Left lung (tissue), 10 donors: ENCODE data around the gene NTM. TPM values are rescaled to one million over a fixed set of nuclear protein-coding genes. Genes with fewer than 3 reads are reported as not detected.

Experiments used
- ATAC-seq: fragments of 200-7000 bp; cut with Tn5 transposase; one replicate; pipeline ENCODE4 v1.9.1; 2020; ENCODE audit warnings: moderate library complexity
- DNase-seq, 4 donors: peaks; one replicate each; pipeline ENCODE4 v3.0.0-alpha.2; 2013 to 2020
- H3K27ac ChIP-seq, 2 donors: fragments of 200-600 bp; sonication (generic) in 1 of 2; one replicate each; pipeline versions ENCODE4 v1.5.0 to v1.8.0; 2020 to 2021
- H3K27me3 ChIP-seq, 2 donors: fragments of 200-600 bp; sonication (generic) in 1 of 2; one replicate each; pipeline versions ENCODE4 v1.5.0 to v1.8.0; 2020 to 2021
- H3K36me3 ChIP-seq, 2 donors: fragments of 200-600 bp; sonication (generic) in 1 of 2; one replicate each; pipeline versions ENCODE4 v1.5.0 to v1.8.0; 2020 to 2021
- H3K4me1 ChIP-seq, 2 donors: fragments of 200-600 bp; one replicate each; pipeline ENCODE4 v1.8.0; 2021
- H3K4me3 ChIP-seq, 2 donors: fragments of 200-600 bp; sonication (generic) in 1 of 2; one replicate each; pipeline versions ENCODE4 v1.5.0 to v1.8.0; 2020 to 2021; ENCODE audit warnings: mild to moderate bottlenecking in 1 of 2
- H3K9me3 ChIP-seq, 2 donors: fragments of 200-600 bp; sonication (generic) in 1 of 2; one replicate each; pipeline versions ENCODE4 v1.5.0 to v1.8.0; 2020 to 2021
- intact Hi-C, 2 donors: fragments of 100-400 bp; cut with DNase I; formaldehyde crosslinking; loops; one replicate each; pipeline versions ENCODE4 v1.11.2 to v1.14.2; 2022
- polyA plus RNA-seq, 6 donors: library from polyadenylated mRNA; unstranded; fragments of 120-200 nt; gene quantifications; one replicate each; pipeline ENCODE4 v1.2.1, GENCODE V29; 2013; ENCODE audit not compliant: insufficient read length in 6 of 6
- total RNA-seq, 2 donors: library from RNA; stranded (reverse); fragmentation: NEBNext Ultra II Directional; extraction: Animal tissue kit (Norgen Biotek cat#: 25700); gene quantifications; one replicate each; pipeline ENCODE4 v1.2.1, GENCODE V29; 2021
- TF ChIP-seq, protein P1 (sequence below), 2 donors: fragments of 200-600 bp; sonication (generic) in 1 of 2; IDR thresholded peaks; one replicate each; pipeline versions ENCODE4 v1.5.0 to v1.8.0; 2021; ENCODE audit warnings: antibody characterized with exemption in 2 of 2
- donor health status: DM: no; HTN: yes; CAD: no.
- donor health status: DM: no; HTN: no; CAD: no.

The NTM gene
- total and polyA plus RNA-seq, 8 donors, result 9.5 to 31.0 (median 21.1) TPM

DNA sequence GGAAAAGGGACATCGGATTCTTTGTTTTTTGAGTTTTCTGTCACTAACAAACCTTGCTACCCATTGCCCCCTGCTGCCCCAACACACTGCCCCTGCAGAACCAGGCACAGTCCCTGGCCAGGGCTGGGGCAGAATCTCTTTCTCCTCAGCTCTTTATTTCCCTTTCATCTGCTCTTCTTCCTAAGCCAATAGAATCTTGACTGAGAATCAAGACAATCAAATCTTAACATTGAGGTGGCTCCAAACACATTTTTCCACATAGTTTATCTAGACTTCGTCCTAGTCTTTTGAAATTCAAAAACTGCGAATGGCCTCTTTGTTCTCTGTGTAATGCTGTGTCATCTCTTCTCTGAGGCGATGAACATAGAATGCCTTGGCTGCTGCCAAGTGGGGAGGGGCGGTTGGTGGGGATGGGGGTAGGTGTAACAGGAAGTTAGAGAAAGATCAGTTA lies 16.1 kb upstream of the NTM start:
- no peaks in the 10 kb centered on the region for H3K4me1 ChIP-seq

DNA sequence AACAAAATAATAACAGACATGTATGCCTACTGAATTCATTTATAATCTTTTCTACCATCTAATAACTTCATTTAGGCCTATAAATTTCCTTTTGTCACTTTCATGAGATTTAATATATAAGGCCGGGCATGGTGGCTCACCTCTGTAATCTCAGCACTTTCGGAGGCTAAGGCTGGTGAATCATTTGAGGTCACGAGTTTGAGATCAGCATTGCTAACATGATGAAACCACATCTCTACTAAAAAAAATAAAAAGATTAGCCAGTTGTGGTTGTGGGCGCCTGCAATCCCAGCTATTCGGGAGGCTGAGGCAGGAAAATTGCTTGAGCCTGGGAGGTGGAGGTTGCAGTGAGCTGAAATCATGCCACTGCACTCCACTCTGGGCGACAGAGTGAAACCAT lies 14.2 kb upstream of the NTM start:
- ATAC-seq (no peak), DNase-seq (no peak)
- intact Hi-C loops, result no loop called here
- H3K4me1 ChIP-seq, result no peaks in the 10 kb centered on the region
- no peak overlapping the region for H3K4me3 ChIP-seq
- H3K9me3 ChIP-seq, result no peaks in the 10 kb centered on the region
- H3K36me3 ChIP-seq, result no peaks in the 10 kb centered on the region
- H3K27ac ChIP-seq, result no peak overlapping the region
- H3K27me3 ChIP-seq, result no peaks in the 10 kb centered on the region
- TF ChIP-seq, protein P1, sequence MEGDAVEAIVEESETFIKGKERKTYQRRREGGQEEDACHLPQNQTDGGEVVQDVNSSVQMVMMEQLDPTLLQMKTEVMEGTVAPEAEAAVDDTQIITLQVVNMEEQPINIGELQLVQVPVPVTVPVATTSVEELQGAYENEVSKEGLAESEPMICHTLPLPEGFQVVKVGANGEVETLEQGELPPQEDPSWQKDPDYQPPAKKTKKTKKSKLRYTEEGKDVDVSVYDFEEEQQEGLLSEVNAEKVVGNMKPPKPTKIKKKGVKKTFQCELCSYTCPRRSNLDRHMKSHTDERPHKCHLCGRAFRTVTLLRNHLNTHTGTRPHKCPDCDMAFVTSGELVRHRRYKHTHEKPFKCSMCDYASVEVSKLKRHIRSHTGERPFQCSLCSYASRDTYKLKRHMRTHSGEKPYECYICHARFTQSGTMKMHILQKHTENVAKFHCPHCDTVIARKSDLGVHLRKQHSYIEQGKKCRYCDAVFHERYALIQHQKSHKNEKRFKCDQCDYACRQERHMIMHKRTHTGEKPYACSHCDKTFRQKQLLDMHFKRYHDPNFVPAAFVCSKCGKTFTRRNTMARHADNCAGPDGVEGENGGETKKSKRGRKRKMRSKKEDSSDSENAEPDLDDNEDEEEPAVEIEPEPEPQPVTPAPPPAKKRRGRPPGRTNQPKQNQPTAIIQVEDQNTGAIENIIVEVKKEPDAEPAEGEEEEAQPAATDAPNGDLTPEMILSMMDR (IDR thresholded peaks at IDR 0.05), result no peak

More for the DNA sequence above, 16.1 kb upstream of the NTM start:
- intact Hi-C loops, result no loop called here
- no peak overlapping the region for H3K4me3 ChIP-seq
- H3K27ac ChIP-seq, result no peak overlapping the region
- no peak for ATAC-seq
- TF ChIP-seq, protein P1 (IDR thresholded peaks at IDR 0.05), result no peak
- H3K9me3 ChIP-seq, result no peaks in the 10 kb centered on the region
- no peaks in the 10 kb centered on the region for H3K36me3 ChIP-seq
- H3K27me3 ChIP-seq, result no peaks in the 10 kb centered on the region
- DNase-seq, result no peak

DNA sequence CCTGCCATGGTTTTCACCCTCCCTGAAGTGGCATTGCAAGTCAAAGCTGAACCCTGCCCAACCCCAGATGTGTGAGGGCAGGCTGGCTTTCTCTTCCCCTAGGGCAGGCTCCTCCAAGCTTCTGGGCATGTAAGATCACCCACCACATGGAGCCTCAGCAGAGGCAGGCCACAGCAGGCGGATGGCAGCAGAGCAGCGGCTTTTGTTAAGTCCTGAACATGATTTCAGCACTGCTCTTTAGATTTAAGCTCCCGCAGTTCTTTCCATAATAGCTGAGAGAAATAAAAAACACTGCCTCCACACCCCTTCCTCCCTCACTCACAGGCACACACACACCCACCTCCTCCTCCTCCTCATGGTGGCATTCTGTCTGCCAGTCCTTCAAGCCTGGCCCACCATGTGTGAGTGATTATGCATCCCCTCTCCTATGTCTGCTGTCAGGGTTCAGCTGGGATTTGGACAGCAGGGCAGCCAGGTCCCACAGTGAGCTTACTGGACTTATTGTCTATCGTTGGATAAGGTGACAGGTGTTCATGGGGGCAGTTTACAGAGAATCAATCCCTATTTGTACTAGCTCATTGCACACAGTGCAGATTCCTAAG lies 5.0 kb upstream of the NTM start:
- TF ChIP-seq, protein P1 (IDR thresholded peaks at IDR 0.05), result no peak
- no peak overlapping the region for H3K4me3 ChIP-seq
- H3K4me1 ChIP-seq, result no peaks in the 10 kb centered on the region
- H3K9me3 ChIP-seq, result no peaks in the 10 kb centered on the region
- no peak for ATAC-seq
- H3K27ac ChIP-seq, result no peak overlapping the region
- H3K36me3 ChIP-seq, result no peaks in the 10 kb centered on the region
- intact Hi-C loops, result no loop called here
- H3K27me3 ChIP-seq, result peaks cover 0 to 2% of the 10 kb centered on the region in 2 donors
- no peak for DNase-seq

DNA sequence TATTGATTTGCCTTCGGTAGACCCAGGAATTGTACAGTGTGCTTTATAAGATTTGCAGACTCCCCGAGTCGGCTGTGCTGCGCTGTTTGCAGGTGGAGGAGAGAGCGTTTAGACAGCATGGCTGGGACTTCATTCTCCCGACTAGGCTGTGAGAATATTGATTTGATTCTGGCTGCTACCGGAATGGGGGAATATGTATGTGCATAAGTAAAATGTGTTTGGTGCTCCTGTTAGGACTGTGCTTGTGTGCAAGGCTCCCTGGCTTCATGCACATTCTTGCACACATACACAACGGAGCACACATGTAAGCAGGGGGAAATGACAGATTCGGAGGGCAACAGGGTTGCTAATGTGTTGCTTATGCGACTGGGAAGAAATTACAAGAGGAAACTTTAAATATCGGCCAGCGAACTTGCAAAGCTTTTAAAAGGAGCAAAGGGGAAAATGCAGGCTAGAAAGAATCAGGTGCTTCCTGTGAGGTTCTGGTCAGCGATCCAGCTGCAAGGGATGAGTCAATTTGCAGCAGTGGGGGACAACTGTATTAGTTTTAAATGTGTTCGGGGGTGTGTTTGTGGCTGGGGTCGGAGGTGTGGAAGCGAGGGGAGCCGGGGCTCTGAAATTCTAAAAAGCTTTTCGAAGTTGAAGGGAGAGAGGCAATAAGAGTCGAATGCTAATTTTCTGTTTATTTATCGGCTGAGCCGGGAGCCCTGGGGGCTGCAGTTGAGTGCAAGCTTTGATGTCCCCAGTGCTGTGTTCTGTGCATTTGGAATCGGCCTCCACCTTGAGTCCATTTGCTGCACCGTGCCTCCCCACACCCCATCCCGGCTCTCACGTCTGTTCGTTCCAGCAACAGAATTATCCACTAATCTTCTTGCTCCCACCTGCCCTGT lies 731 bp downstream of the NTM start:
- intact Hi-C loops, result no loop called here

DNA sequence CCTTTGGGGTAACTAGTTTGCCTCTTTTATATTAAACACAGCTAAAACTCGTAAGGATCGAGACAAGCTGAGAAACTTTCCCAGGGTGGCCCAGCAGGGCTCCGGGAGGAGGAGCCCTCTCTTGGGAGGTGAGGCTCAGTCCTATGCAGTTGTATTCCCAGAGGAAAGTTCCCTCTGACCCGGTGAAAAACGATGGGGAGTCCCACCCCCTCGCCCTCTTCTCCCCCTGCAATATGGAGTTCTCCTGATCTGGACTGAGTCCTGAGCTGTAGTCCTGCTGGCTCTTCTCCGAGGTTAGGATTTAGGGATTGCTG lies 1.3 kb downstream of the NTM start:
- intact Hi-C loops, result no loop called here
- Histone ChIP-seq H3K9me3 (no peaks in the 10 kb centered on the region), H3K27ac (no peak overlapping the region), H3K4me3 (peak overlapping the region in 1 of 2 donors; percentile 0), H3K36me3 (no peaks in the 10 kb centered on the region), H3K27me3 (peaks cover 23 to 51% of the 10 kb centered on the region in 2 donors), H3K4me1 (no peaks in the 10 kb centered on the region)
- TF ChIP-seq, protein P1 (IDR thresholded peaks at IDR 0.05), result no peak
- DNase-seq (no peak), ATAC-seq (no peak)

More for the DNA sequence above, 731 bp downstream of the NTM start:
- no peak overlapping the region for H3K27ac ChIP-seq
- peak overlapping the region in 1 of 2 donors; percentile 0 for H3K4me3 ChIP-seq
- ATAC-seq (no peak), DNase-seq (no peak)
- H3K9me3 ChIP-seq, result no peaks in the 10 kb centered on the region
- peaks cover 23 to 51% of the 10 kb centered on the region in 2 donors for H3K27me3 ChIP-seq
- TF ChIP-seq, protein P1 (IDR thresholded peaks at IDR 0.05), result no peak
- H3K4me1 ChIP-seq, result no peaks in the 10 kb centered on the region
- H3K36me3 ChIP-seq, result no peaks in the 10 kb centered on the region
